Neural cell (in vitro differentiated cells): Measurements from ENCODE around the gene GNPTAB. TPM values are rescaled to one million over a fixed set of nuclear protein-coding genes. Genes with fewer than 3 reads are reported as not detected.
"Not testable (repeated sequence)": the region's sequence is repeated elsewhere in the genome, so short reads cannot be mapped to it uniquely, and the experiment has no call there.

Source experiments
- H2AFZ ChIP-seq: fragments of 200-600, 300-800 bp; sonication (generic), shearing (Covaris generic); 2 replicates; pipeline ENCODE4 v1.6.0; 2014; ENCODE audit warnings: low read depth, mild to moderate bottlenecking, antibody characterized with exemption, low read length, moderate library complexity
- H3F3A ChIP-seq: fragments of 200-600 bp; shearing (Covaris generic); 2 replicates; pipeline ENCODE4 v1.6.1; 2016; ENCODE audit warnings: mild to moderate bottlenecking, moderate library complexity, mixed read lengths, antibody characterized with exemption, low read length; ENCODE audit not compliant: insufficient read depth, poor library complexity, severe bottlenecking
- H3K27ac ChIP-seq: fragments of 200-600, 300-800 bp; sonication (generic), shearing (Covaris generic); 2 replicates; pipeline ENCODE4 v1.5.1; 2014; ENCODE audit warnings: mild to moderate bottlenecking, low read length, moderate library complexity
- H3K27me3 ChIP-seq: fragments of 300-800, 200-600 bp; sonication (generic), shearing (Covaris generic); 2 replicates; pipeline ENCODE4 v1.6.0; 2014; ENCODE audit warnings: mild to moderate bottlenecking, low read depth, low read length, moderate library complexity; ENCODE audit not compliant: insufficient read depth
- H3K36me3 ChIP-seq: fragments of 300-800, 200-600 bp; sonication (generic), shearing (Covaris generic); 2 replicates; pipeline ENCODE4 v1.5.1; 2014; ENCODE audit warnings: mild to moderate bottlenecking, antibody characterized with exemption, low read length, moderate library complexity; ENCODE audit not compliant: insufficient read depth
- H3K4me2 ChIP-seq: fragments of 300-800, 200-600 bp; sonication (generic), shearing (Covaris generic); 2 replicates; pipeline ENCODE4 v1.6.0; 2014; ENCODE audit warnings: mild to moderate bottlenecking, low read length
- H3K4me3 ChIP-seq: fragments of 300-800, 200-600 bp; sonication (generic), shearing (Covaris generic); 2 replicates; pipeline ENCODE4 v1.5.1; 2014; ENCODE audit warnings: mild to moderate bottlenecking, low read length, moderate library complexity
- H3K79me2 ChIP-seq: fragments of 200-600 bp; shearing (Covaris generic); replicated peaks from 2 replicates; pipeline ENCODE4 v1.6.0; 2014; ENCODE audit warnings: mild to moderate bottlenecking, low read length, moderate library complexity; ENCODE audit not compliant: insufficient read depth
- H3K9ac ChIP-seq: fragments of 300-800, 200-600 bp; sonication (generic), shearing (Covaris generic); 2 replicates; pipeline ENCODE4 v1.6.1; 2016; ENCODE audit warnings: mild to moderate bottlenecking, low read length, mixed read lengths
- H3K9me2 ChIP-seq: fragments of 200-600 bp; shearing (Covaris generic); 2 replicates; pipeline ENCODE4 v1.6.1; 2016; ENCODE audit warnings: mild to moderate bottlenecking, low read length, mixed read lengths; ENCODE audit not compliant: insufficient read depth
- H3K9me3 ChIP-seq: fragments of 200-600, 300-800 bp; sonication (generic), shearing (Covaris generic); 2 replicates; pipeline ENCODE4 v1.6.1; 2016; ENCODE audit warnings: mild to moderate bottlenecking, mixed run types, low read length, moderate library complexity, mixed read lengths
- H4K20me1 ChIP-seq: fragments of 200-600 bp; shearing (Covaris generic); 2 replicates; pipeline ENCODE4 v1.6.1; 2016; ENCODE audit warnings: mild to moderate bottlenecking, mixed run types; ENCODE audit not compliant: insufficient read depth
- EP300 ChIP-seq: fragments of 450-650 bp; conservative IDR thresholded peaks from 2 replicates; pipeline ENCODE4 v1.6.1; 2014; ENCODE audit warnings: antibody characterized with exemption, mild to moderate bottlenecking, moderate library complexity; ENCODE audit not compliant: poor library complexity, severe bottlenecking
- MXI1 ChIP-seq: fragments of 450-650 bp; conservative IDR thresholded peaks from 2 replicates; pipeline ENCODE4 v1.6.1; 2014; ENCODE audit warnings: antibody characterized with exemption, mild to moderate bottlenecking; ENCODE audit not compliant: poor library complexity, severe bottlenecking
- POLR2AphosphoS5 ChIP-seq: IDR thresholded peaks from 2 replicates; pipeline ENCODE4 v1.6.1; 2012
- RAD21 ChIP-seq: fragments of 450-650 bp; conservative IDR thresholded peaks from 2 replicates; pipeline ENCODE4 v1.6.1; 2014; ENCODE audit warnings: antibody characterized with exemption, mild to moderate bottlenecking, moderate library complexity
- SMC3 ChIP-seq: fragments of 450-650 bp; conservative IDR thresholded peaks from 2 replicates; pipeline ENCODE4 v1.6.1; 2014; ENCODE audit warnings: antibody characterized with exemption, mild to moderate bottlenecking, moderate library complexity; ENCODE audit not compliant: poor library complexity
- TAF1 ChIP-seq: IDR thresholded peaks from 2 replicates; pipeline ENCODE4 v1.6.1; 2012; ENCODE audit warnings: low read depth
- polyA plus RNA-seq: library from polyadenylated mRNA; depleted of rRNA; stranded (reverse); fragments of >200 nt; gene quantifications from 2 replicates; pipeline ENCODE4 v1.2.3, GENCODE V29; 2014
- TF ChIP-seq, protein P1 (sequence below): IDR thresholded peaks from 2 replicates; pipeline ENCODE4 v1.6.1; 2012; ENCODE audit warnings: borderline replicate concordance
- TF ChIP-seq, protein P2 (sequence below): fragments of 450-650 bp; IDR thresholded peaks from 2 replicates; pipeline ENCODE4 v1.5.1; 2014; ENCODE audit warnings: antibody characterized with exemption, mild to moderate bottlenecking, moderate library complexity; ENCODE audit not compliant: poor library complexity, severe bottlenecking

Gene GNPTAB
- polyA plus RNA-seq, 1 donor from 2014 or later, result 80.0 TPM

DNA sequence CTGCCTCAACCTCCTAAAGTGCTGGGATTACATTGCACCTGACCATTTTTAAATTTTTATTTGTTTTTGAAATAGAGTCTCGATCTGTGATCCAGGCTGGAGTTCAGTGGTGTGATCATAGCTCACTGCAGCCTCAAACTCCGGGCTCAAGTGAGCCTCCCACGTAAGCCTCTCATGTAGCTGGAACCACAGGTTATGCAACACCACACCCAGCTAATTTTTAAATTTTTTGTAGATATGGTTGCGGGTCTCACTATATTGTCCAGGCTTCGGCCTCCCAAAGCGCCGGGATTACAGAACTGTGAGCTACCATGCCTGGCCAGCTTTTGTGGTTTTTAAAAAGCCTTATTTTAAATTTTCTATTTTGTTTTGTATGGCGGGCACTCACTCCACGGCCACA, 44.4 kb upstream of the GNPTAB start:
- H3K27ac ChIP-seq, result no peak overlapping the region
- no peaks in the 10 kb centered on the region for H3K9me3 ChIP-seq
- no peaks in the 10 kb centered on the region for H3F3A ChIP-seq
- H3K4me3 ChIP-seq, result no peak overlapping the region
- H4K20me1 ChIP-seq, result no peaks in the 10 kb centered on the region
- H2AFZ ChIP-seq, result no peak overlapping the region
- H3K79me2 ChIP-seq, result no peaks in the 10 kb centered on the region
- no peaks in the 10 kb centered on the region for H3K36me3 ChIP-seq
- no peak for TF ChIP-seq RAD21
- no peak overlapping the region for H3K4me2 ChIP-seq
- no peak overlapping the region for H3K9ac ChIP-seq
- H3K27me3 ChIP-seq, result peaks cover 25% of the 10 kb centered on the region
- no peaks in the 10 kb centered on the region for H3K9me2 ChIP-seq

DNA sequence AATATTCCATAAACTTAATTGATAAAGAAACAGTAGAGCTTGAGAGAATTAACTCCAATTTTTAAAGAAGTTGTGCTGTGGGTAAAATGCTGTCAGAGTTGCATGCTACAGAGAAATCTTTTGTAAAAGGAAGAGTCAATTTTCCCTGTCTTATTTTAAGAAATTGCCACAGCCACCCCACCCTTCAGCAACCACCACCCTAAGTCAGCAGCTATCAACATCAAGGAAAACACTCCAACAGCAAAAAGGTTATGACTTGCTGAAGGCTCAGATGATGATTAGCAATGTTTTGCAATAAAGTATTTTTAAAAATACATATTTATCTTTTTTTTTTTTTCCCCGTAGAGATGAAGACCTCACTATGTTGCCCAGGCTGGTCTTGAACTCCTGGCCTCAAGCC, 40.2 kb upstream of the GNPTAB start:
- no peak overlapping the region for H3K27ac ChIP-seq
- H3K9ac ChIP-seq, result no peak overlapping the region
- no peaks in the 10 kb centered on the region for H3K9me3 ChIP-seq
- H3K27me3 ChIP-seq, result no peaks in the 10 kb centered on the region
- no peaks in the 10 kb centered on the region for H3F3A ChIP-seq
- H3K4me2 ChIP-seq, result no peak overlapping the region
- H3K9me2 ChIP-seq, result no peaks in the 10 kb centered on the region
- no peak overlapping the region for H3K4me3 ChIP-seq
- no peaks in the 10 kb centered on the region for H3K79me2 ChIP-seq
- no peak overlapping the region for H2AFZ ChIP-seq
- TF ChIP-seq, protein P1, sequence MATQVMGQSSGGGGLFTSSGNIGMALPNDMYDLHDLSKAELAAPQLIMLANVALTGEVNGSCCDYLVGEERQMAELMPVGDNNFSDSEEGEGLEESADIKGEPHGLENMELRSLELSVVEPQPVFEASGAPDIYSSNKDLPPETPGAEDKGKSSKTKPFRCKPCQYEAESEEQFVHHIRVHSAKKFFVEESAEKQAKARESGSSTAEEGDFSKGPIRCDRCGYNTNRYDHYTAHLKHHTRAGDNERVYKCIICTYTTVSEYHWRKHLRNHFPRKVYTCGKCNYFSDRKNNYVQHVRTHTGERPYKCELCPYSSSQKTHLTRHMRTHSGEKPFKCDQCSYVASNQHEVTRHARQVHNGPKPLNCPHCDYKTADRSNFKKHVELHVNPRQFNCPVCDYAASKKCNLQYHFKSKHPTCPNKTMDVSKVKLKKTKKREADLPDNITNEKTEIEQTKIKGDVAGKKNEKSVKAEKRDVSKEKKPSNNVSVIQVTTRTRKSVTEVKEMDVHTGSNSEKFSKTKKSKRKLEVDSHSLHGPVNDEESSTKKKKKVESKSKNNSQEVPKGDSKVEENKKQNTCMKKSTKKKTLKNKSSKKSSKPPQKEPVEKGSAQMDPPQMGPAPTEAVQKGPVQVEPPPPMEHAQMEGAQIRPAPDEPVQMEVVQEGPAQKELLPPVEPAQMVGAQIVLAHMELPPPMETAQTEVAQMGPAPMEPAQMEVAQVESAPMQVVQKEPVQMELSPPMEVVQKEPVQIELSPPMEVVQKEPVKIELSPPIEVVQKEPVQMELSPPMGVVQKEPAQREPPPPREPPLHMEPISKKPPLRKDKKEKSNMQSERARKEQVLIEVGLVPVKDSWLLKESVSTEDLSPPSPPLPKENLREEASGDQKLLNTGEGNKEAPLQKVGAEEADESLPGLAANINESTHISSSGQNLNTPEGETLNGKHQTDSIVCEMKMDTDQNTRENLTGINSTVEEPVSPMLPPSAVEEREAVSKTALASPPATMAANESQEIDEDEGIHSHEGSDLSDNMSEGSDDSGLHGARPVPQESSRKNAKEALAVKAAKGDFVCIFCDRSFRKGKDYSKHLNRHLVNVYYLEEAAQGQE, result no peak
- no peak for TF ChIP-seq RAD21
- no peak for TF ChIP-seq TAF1
- TF ChIP-seq POLR2AphosphoS5, result no peak
- H4K20me1 ChIP-seq, result no peaks in the 10 kb centered on the region
- no peaks in the 10 kb centered on the region for H3K36me3 ChIP-seq

DNA sequence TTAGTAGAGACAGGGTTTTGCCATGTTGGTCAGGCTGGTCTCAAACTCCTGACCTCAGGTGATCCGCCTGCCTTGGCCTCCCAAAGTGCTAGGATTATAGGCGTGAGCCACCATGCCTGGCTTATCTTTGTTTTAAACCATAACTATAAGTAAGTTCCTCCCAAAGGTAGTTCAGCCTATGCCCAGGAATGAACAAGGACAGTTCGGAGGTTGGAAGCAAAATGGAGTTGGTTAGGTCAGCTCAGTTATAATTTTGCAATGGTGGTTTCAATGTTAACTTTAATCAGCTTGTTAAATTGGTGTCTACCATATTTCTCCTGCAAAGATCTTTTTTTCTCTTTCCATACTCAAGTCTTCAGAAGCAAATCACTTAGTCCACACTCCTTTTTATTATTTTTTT, 36.9 kb upstream of the GNPTAB start:
- H4K20me1 ChIP-seq, H3K4me2 ChIP-seq, H3K27me3 ChIP-seq, H3K27ac ChIP-seq, H2AFZ ChIP-seq, H3K9ac ChIP-seq, H3K36me3 ChIP-seq, H3K79me2 ChIP-seq, H3K4me3 ChIP-seq, H3F3A ChIP-seq, H3K9me3 ChIP-seq, H3K9me2 ChIP-seq: not testable (repeated sequence)

DNA sequence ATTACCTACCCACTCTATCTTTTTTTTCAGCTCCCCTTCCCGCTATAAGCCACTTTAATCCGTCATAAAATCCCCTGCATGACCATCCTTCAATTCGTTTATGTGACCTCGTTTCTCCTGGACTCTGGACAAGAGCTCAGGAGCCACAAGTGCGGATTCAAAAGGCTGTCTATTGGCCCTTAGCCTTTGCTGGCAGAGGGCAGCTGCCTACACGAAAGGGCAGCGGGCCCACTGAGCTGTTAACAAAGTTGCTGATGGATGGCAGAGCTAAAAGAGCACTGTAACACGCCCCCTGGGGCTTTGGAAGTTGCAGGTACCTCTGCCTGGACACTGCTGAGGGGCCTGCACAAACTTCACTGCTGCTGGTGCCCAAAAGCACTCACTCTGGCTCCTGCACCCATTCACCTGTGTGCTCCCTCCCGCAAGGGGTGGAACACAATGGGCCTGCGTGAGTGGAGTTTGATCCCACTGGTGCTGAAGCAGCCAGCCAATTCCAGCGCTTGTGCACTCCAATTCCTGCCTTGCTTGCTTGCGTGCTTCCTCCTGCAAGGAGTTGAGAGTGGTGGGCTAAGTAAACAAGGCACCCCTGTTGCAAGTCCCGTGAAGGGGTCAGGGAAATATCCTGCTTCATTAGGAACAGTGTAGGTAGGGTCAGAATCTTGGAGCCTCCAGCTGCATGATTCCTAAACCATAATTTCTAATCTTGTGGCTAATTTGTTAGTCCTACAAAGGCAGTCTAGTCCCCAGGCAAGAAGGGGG, 36.0 kb upstream of the GNPTAB start:
- Histone ChIP-seq H3F3A (no peaks in the 10 kb centered on the region), H2AFZ (no peak overlapping the region), H3K27me3 (no peaks in the 10 kb centered on the region), H3K9me2 (no peaks in the 10 kb centered on the region), H3K9ac (no peak overlapping the region), H3K4me3 (no peak overlapping the region), H3K4me2 (no peak overlapping the region), H3K79me2 (no peaks in the 10 kb centered on the region), H3K36me3 (no peaks in the 10 kb centered on the region), H4K20me1 (no peaks in the 10 kb centered on the region), H3K27ac (no peak overlapping the region), H3K9me3 (no peaks in the 10 kb centered on the region)
- TF ChIP-seq SMC3 (no peak), EP300 (no peak), RAD21 (no peak), MXI1 (no peak), POLR2AphosphoS5 (no peak)
- TF ChIP-seq, protein P2, sequence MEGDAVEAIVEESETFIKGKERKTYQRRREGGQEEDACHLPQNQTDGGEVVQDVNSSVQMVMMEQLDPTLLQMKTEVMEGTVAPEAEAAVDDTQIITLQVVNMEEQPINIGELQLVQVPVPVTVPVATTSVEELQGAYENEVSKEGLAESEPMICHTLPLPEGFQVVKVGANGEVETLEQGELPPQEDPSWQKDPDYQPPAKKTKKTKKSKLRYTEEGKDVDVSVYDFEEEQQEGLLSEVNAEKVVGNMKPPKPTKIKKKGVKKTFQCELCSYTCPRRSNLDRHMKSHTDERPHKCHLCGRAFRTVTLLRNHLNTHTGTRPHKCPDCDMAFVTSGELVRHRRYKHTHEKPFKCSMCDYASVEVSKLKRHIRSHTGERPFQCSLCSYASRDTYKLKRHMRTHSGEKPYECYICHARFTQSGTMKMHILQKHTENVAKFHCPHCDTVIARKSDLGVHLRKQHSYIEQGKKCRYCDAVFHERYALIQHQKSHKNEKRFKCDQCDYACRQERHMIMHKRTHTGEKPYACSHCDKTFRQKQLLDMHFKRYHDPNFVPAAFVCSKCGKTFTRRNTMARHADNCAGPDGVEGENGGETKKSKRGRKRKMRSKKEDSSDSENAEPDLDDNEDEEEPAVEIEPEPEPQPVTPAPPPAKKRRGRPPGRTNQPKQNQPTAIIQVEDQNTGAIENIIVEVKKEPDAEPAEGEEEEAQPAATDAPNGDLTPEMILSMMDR, result no peak
